GM10847 (cell line): ENCODE measurements around the gene MIER2.

Experiments
- POLR2A ChIP-seq: IDR thresholded peaks from 2 replicates; pipeline ENCODE4 v1.6.1; 2011; ENCODE audit not compliant: insufficient read length; ENCODE audit errors: extremely low read depth

The MIER2 gene

DNA sequence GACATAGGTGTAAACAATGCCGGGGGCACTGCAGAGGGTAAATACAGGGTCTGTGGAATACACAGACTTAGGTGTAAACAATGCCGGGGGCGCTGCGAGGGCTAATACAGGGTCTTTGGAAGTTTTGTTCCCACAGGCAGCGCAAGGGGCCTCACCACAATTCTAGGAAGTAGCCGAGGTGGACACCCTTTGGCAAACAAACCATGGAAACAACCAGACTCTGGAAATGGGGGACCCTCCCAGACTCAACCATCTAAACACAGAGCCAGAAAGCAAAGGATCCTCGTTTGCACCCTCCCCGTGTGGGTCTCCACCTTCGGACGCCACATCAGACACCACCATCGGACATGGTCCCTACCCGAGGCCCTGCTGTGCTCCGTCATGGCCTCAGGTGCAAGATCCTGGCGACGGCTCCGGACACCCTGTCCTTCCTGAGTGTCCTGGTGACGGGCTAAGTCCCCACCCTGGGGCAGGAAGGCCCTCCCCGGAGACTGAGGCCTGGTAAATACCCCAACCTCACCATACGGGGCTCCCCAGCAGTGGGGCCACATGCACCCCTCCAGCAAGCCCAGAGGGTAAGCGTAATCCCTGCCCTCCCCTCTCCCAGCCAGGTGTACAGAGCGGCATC is 36.7 kb downstream of the MIER2 start:
- no peak for TF ChIP-seq POLR2A

DNA sequence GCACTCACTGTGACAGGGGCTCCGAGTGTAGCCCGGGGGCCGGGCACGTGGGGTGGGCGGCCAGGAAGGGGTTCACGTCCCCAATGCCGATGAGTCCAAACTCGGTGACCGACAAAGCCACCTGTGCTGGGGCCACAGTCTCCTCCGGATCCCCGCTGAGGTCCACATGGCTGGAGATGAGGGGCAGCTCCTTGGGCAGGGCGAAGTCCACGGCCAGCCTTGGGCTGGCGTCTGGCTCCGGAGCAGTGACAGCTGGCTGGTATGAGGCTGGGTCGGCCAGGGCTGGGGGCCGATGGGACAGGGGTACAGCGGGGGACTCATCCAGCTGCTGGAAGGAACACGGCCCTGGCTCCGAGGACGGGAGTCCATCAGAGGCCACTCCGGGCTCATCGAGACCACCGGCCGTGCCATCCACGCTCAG is 37.5 kb downstream of the MIER2 start:
- TF ChIP-seq POLR2A = no peak

DNA sequence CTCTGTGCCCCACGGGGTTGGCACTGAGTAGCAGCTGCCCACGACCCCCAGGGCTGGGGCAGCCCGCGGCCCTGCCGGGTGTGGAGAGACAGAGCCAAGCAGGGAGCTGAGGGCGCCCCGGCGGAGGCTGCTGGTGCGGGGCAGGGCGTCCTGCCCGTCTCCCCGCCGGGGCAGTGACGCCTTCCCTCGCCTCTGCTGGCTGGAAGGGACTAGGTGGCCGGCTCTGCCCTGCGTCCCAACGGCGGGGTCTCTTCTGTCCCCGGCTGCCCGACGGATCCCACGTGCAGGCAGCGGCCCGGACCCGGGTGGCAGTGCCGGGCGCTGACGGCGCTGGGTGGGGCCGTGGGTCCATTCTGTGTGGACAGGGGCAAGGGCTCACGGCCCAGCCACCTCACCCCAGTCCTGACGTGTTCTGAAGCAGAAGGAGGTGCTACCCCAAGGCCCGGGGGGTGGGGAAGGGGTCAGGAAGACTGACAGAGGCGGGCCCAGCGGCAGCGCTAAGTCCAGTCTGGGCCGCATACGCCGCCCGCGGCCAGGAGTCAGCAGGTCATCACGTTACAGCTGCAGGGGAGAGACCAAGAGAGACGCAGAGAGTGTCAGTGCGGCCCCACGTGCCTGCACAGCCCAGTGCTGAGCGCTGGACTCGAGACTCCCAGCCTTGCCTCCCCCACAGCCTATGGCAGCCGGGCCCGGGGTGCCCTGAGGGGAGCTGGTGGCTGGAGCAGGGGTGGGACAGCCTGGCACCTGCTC is 38.3 kb downstream of the MIER2 start:
- no peak for TF ChIP-seq POLR2A

DNA sequence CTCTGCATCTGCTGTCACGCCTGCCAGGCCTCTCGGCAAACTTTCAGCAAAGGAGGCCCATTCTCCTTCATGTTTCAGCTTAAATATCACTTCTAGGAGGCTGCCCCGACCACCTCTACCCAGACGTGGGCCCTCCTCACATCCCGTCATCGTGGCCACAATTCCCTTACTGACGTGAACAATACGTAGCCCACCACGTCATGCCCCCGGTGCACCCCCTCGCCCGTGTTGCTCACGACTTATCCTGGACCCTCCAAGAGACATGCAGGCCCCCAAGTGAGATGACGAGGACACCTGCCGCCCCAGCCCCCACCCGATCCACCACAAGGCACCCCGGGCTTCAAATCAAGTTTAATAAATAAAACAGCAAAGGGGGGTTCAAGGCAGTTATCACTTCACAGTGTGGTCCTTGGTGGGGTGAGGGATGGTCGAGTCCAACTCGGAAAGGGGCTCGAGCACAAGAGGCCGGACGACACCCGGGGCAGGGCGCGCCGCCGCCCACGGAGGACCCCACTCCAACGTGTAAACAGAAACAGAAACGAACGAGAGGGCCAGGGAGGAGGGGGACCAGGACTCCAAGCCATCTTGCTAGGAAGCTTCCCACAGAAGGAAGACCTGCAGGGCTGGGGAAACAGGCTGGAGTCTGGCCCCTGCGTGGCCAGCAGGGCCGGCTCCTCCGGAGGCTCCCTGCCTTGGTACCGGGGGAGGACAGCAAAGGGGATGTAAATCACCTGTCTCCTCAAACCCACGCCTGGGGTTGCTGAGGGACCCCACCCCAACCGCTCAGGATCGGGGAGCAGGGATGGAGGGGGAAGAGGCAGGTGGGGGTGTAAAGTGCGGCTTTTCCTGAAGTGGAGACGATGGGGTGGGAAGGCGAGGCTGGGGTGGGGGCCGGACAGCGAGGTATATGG is 39.1 kb downstream of the MIER2 start:
- TF ChIP-seq POLR2A = no peak

DNA sequence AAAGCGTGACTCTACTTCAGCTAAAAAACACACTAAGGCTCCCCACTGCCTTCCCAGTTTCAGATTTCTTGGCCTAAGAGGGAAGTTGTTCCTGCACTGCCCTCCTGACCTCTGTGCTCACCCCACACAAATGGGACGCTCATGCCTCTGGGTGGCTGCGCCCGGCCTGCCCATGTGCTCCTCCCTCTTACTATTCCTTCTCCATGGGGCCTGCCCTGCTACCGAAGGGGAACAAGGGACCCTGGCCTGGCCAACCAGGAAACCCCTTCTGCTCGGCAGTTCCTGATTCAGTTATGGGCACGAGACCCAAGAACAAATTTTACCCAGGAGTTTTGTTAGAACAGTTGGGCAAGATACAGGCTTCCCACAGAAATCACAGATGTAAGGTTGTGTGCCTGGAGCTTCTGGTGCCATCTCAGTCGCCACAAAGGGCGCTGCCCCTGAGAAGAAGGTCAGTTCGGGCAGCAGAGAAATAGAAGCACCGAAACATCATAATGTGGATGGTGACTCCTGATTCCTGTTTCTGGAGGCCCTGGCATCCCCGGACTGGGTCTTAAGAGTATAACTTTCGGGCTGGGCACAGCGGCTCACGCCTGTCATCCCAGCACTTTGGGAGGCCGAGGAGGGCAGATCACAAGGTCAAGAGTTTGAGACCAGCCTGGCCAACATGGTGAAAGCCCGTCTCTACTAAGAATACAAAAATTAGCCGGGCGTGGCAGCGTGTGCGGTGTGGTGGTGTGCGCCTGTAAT is 47.9 kb downstream of the MIER2 start:
- TF ChIP-seq POLR2A = no peak

DNA sequence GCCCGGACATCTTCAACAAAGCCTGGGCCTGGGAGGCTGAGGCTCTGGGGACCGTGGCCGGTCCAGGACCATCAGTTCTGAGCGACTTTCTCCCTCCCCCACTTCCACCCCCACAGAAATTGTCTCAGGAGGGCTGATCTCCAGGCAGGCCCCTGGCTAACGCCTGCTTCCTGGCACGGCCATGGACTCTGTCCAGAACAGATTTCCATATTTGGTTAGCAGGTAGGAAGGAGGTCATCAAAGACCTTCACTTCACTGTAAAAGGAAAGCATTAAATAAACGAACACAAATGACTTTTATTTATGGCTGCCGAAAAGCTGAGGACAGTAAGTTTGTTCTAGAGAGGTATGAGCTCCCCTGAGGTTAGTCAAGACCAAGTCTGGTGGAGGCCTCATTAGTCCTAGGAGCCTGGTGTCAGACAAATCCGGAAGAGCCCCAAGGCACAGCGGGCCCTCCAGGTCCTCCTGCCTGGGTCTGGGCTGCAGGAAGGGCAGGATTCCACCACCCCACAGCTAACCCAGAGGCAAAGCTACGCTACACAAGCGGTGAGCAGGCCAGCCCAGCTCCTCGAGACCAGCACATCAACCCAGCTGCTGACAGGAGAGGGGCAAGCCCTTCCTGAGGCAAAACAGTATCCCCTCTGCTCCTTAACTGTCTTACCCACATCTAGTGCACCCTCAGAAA is 48.8 kb downstream of the MIER2 start:
- no peak for TF ChIP-seq POLR2A

DNA sequence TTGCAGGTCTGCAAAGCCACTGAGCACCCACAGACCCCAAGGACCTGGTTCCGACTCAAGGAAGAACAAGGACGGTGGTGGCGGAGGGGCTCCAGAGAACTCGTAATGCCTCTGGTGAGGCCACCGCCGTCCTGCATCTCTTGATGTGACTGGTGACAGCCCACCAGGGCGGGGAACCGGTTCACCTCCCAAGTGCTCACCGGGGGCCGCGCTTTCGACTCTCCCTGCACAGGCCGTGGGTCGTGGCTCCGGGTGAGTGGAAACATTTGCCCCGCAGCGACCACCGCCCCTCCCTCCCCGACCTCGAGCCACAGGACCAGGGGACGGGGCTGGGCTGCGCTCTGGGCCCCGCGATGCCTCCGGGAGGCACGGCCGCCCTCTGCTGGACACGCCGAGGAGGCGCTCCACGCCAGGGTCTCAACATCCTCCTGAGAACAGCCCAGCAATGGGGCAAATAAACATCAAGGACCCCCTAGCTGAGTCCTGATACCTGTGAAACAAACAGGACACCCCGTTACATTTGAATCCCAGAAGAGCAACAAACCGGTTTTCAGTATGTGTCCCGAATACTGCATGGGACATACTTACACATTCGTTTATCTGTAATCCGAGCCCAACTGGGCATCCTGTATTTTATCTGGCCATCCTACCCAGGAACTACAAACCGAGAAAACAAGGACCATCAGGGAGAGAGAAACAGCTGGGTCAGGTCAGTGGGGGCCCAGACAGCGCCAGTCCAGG is 49.5 kb downstream of the MIER2 start:
- no peak for TF ChIP-seq POLR2A

DNA sequence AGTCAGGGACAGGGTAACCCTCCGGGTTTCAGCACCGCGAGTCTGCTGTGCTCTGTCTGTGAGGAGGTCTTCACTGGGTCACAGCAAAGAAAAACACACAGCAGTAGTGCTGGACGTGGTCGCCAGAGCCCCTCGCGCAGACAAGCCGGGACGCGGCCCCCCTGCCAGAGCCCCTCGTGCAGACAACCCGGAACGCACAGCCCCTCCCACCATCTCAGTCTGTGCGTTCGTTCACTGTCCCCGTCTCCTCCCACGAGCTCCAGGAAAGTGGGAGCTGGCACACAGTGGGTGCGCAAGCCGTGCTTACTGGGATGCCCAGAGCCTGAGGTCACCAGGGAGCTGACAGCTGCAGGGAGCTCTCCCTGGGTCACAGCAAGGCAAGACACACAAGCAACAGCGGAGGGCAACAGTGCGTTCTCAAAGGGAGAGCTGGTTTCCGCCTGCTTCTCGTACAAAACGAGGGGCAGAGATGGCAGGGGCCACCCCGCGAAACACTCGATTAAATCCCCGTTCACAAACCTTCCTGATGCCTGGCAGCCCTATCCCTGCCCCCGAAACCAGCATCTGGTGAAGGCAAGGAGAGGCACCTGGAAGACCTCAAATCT is 50.2 kb downstream of the MIER2 start:
- TF ChIP-seq POLR2A = no peak

DNA sequence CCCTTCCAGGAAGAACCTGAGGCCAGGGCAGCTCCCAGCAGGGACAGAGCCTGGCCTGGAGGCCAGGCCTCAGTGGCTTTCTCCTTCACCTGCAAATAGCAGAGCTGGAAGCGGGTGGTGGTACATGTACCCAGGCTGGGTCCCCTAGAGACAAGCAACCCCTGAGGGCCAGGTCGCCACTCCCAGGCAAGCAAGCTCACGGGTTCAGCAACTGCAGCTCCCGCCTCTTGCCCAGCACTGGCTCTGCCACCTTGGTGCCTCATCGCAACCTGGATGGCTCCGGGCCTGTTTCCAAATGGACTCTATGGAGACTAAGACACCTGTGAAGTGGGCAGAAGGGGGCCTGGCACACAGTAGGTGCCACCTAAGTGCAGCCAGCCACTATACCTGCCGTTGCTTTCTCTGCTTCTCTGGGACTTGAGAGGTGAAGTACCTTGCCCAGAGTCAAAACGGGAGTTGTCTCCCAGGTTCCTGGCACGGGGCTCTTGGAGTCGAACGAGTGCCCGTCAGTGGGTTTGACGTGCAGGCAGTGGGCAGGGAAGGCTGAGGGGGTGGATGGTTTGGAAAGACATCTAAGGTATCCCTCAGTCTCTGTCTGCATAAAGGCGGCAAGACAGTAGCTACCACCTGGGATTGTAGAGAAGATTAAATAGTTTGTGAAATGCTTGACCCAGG is 51.0 kb downstream of the MIER2 start:
- no peak for TF ChIP-seq POLR2A

DNA sequence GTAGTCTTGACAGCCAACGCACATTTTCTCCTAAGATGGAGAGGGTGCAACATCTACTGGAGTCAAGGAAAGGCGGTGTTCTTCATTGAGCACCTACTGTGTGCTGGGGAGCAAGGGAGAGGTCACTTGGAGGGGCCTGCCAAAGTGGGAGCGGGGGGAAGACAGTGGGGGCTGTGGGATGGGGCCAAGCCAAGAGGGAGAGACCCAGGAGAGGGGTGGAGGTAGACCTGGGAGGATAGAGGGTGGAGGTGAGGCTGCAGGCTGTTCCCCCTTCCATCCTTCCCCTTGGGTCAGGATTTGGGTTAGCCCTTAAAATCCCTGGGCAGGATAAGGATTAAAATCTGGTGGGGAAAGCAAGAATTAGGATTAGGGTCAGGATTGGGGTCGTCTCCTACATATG is 51.6 kb downstream of the MIER2 start:
- no peak for TF ChIP-seq POLR2A

DNA sequence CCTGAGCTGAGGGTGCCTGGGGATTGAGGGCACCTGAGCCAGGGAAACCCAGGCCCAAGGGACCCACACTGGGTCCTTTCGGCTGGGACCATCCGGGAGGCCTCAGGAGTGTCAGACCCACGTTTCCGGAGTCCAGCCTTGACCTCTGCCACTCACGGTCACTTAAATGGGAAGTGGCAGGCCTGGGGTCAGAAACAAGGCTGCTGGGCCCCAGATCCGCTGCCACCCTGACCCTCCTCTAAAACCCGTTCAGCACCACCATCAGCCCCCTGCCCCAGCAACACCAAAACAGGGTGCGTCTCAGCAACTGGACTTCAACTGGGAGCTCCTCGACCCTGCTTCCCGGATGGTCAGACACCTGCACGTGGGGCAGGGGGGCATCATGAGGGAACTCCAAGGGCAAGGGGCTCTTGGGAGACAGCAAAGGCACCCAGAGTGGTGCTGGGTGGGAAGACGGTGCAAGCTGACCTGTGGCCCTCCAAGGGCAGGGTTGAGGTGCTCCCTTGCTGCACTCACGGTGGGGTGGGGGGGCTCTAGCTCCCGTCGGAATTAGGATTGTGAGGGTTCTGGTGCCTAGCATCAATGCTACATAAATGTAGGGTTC is 52.2 kb downstream of the MIER2 start:
- TF ChIP-seq POLR2A = no peak

DNA sequence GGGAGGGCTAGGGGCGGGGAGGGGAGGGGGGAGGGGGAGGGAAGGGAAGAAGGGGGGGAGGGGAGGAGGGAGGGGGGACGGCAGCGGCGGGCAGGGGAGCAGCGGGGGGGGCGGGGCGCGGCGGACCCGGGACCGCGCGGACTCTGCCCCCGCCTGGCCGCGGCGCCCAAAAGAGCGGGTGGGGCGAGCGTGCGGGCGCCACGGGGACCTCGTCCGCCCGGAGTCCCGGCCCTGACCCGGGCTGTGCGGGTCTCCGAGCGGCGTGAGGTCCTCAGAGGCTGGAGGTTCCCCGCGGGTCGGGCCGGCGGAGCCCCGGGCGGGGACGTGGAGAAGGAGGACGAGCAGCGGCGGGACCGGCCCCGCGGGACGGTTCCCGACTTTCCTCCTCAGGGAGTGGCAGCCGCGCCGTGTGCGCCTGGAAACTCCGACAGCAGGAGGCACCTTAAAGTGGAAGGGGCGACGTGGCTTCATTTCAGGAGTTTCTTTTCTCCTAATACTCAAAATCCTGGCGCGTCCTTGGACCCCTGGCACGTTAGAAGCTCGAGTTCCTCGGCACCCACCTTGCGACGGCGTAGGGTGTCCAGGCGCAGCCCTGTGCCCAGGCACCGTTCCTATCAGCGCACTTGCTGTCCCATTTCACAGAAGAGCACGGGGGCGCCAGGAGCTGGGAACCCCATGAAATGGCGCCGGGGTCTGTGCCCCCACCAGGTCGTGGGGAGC is 52.9 kb downstream of the MIER2 start:
- no peak for TF ChIP-seq POLR2A
